ENCODE results near the gene NEO1. TPM values are rescaled to one million over a fixed set of nuclear protein-coding genes. Genes with fewer than 3 reads are reported as not detected.

The NEO1 gene
- total and polyA plus RNA-seq, 9 of the 15 experiments (the other 6 are each of a cell fraction or from before 2014, with no cell fraction given) = 0.08 to 1.7 (median 0.48) TPM

- FAIRE-seq = no peak
- WGBS (ENCODE audit: insufficient coverage, low coverage, missing lambda C conversion rate) = 5% methylated on average over 5 of the region's 5 CpGs
- CTCF ChIA-PET (ENCODE audit: low intra/inter-chr PET ratio) = no interaction called here
These were observed 87.7 kb downstream of the NEO1 start for GRCh38 chr15:73139744-73140553.

DNA sequence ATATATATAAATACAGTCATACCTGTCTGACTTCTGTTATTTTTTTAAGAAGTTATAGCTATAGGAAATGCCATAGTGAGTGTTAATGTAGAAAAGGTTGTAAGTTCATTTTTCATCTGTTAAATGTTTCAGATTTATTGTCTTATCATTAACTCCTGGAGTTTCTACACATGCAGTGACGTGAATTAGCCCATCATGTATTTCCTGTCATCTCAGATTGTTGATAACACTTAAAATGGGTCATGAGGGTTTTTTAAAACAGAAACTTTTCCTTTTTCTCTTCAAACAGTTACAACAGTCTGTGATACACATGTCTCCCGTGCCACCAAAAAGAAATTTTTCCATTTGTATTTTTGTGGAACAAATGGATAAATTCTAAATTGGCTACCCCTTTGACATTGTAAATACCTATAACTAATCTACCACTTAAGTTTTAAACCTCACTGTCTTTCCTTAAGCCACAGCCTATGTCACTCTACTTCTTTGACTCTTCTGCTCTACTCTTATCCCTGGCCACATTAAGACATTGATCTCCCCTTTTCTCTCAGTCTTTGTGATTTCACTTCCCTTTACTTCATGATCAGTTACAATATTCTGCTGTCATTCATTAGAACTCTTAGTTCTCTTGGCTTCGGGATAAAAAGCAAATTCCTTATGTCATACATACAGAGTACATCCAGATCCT lies 89.1 kb downstream of the NEO1 start:
- Histone ChIP-seq H3K27me3 (ENCODE audit: control insufficient read depth in 2 of 2, insufficient read depth in 2 of 2, low read length in 2 of 2) (no peaks in the 10 kb centered on the region; a peak in 1 of 5 replicates), H3K27ac (ENCODE audit: extremely low read depth, low read depth, low read length) (no peak overlapping the region), H3K4me3 (no peak overlapping the region), H3K79me2 (ENCODE audit: control insufficient read depth, insufficient read depth, low read length) (no peaks in the 10 kb centered on the region), H3K9me3 (replicated peaks; ENCODE audit: control insufficient read depth, insufficient read depth, low read depth, low read length) (no peaks in the 10 kb centered on the region), H3K4me2 (ENCODE audit: insufficient read depth, low read length) (no peak overlapping the region), H4K20me1 (replicated peaks; ENCODE audit: control insufficient read depth, insufficient read depth, low read length) (no peaks in the 10 kb centered on the region; the same call in 1 of the 2 replicates), H3K36me3 (ENCODE audit: control insufficient read depth, insufficient read depth, low read length) (no peaks in the 10 kb centered on the region), H3K4me1 (replicated peaks in 1 of 2; ENCODE audit: control insufficient read depth in 2 of 2, insufficient read depth in 2 of 2, low read length in 2 of 2) (no peaks in the 10 kb centered on the region), H3K9me1 (ENCODE audit: control insufficient read depth, insufficient read depth, low read length) (no peaks in the 10 kb centered on the region), H2AFZ (ENCODE audit: low read depth, low read length) (no peak overlapping the region), H3K9ac (ENCODE audit: insufficient read depth in 1 of 2, low read depth in 2 of 2, low read length in 2 of 2) (no peak overlapping the region)
- CTCF ChIA-PET (ENCODE audit: low intra/inter-chr PET ratio) = no interaction called here
- no peak for ATAC-seq
- in situ Hi-C loops (cut with MboI) = no loop called here
- 0% methylated on average over 3 of the region's 3 CpGs for WGBS (ENCODE audit: insufficient coverage, low coverage, missing lambda C conversion rate)
- no peak for FAIRE-seq
- TF ChIP-seq FOXA3 (CRISPR knock-in tag; conservative IDR thresholded peaks at IDR 0.05 in 1 of 2, IDR thresholded peaks at IDR 0.05 in 1 of 2) = no peak
- no peak for TF ChIP-seq TCF3 (CRISPR knock-in tag; IDR thresholded peaks at IDR 0.05)
- no peak for TF ChIP-seq CSDE1 (IDR thresholded peaks at IDR 0.05)
- TF ChIP-seq, protein P1, sequence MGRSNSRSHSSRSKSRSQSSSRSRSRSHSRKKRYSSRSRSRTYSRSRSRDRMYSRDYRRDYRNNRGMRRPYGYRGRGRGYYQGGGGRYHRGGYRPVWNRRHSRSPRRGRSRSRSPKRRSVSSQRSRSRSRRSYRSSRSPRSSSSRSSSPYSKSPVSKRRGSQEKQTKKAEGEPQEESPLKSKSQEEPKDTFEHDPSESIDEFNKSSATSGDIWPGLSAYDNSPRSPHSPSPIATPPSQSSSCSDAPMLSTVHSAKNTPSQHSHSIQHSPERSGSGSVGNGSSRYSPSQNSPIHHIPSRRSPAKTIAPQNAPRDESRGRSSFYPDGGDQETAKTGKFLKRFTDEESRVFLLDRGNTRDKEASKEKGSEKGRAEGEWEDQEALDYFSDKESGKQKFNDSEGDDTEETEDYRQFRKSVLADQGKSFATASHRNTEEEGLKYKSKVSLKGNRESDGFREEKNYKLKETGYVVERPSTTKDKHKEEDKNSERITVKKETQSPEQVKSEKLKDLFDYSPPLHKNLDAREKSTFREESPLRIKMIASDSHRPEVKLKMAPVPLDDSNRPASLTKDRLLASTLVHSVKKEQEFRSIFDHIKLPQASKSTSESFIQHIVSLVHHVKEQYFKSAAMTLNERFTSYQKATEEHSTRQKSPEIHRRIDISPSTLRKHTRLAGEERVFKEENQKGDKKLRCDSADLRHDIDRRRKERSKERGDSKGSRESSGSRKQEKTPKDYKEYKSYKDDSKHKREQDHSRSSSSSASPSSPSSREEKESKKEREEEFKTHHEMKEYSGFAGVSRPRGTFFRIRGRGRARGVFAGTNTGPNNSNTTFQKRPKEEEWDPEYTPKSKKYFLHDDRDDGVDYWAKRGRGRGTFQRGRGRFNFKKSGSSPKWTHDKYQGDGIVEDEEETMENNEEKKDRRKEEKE (IDR thresholded peaks at IDR 0.05; ENCODE audit: borderline replicate concordance in 1 of 2, control insufficient read depth in 1 of 2, low read depth in 2 of 2, low read length in 1 of 2) = no peak
- no peak for TF ChIP-seq ZNF146 (CRISPR knock-in tag; IDR thresholded peaks at IDR 0.05; ENCODE audit: unreplicated experiment)
- TF ChIP-seq MYC (IDR thresholded peaks at IDR 0.05; ENCODE audit: low read depth, low read length) = no peak
- TF ChIP-seq MYC (CRISPR knock-in tag; IDR thresholded peaks at IDR 0.05; ENCODE audit: borderline replicate concordance, low read depth) = no peak
- TF ChIP-seq HDAC1 (IDR thresholded peaks at IDR 0.05) = no peak
- no peak for TF ChIP-seq HNRNPL (IDR thresholded peaks at IDR 0.05; ENCODE audit: low read depth, low read length)
- no peak for TF ChIP-seq TCF7L2 (IDR thresholded peaks at IDR 0.05; ENCODE audit: low read depth, low read length)
- POLR2A ChIA-PET = no interaction called here
- DNase-seq (ENCODE audit: extremely low read depth in 1 of 4, low spot score in 3 of 4) = no peak
- BruUV-seq (replicated peaks) = no TSS peak
- intact Hi-C loops (cut with micrococcal nuclease) = no loop called here

More at GRCh38 chr15:73139744-73140553, 87.7 kb downstream of the NEO1 start:
- H3K9ac ChIP-seq (ENCODE audit: insufficient read depth in 1 of 2, low read depth in 2 of 2, low read length in 2 of 2) = no peak overlapping the region
- H3K27ac ChIP-seq (ENCODE audit: extremely low read depth, low read depth, low read length) = no peak overlapping the region
- TF ChIP-seq ZNF121 (CRISPR knock-in tag; conservative IDR thresholded peaks at IDR 0.05) (peak; percentile 59), ZNF586 (CRISPR knock-in tag; conservative IDR thresholded peaks at IDR 0.05) (no peak)
- DNase-seq (ENCODE audit: extremely low read depth in 1 of 4, low spot score in 3 of 4) (no peak), ATAC-seq (no peak)
- no peaks in the 10 kb centered on the region for H3K79me2 ChIP-seq (ENCODE audit: control insufficient read depth, insufficient read depth, low read length)
- POLR2A ChIA-PET = no interaction called here
- no peak overlapping the region for H3K4me2 ChIP-seq (ENCODE audit: insufficient read depth, low read length)
- H3K4me3 ChIP-seq = no peak overlapping the region
- no peak overlapping the region for H2AFZ ChIP-seq (ENCODE audit: low read depth, low read length)
- intact Hi-C loops (cut with micrococcal nuclease) = no loop called here
- H3K9me1 ChIP-seq (ENCODE audit: control insufficient read depth, insufficient read depth, low read length) = no peaks in the 10 kb centered on the region
- no TSS peak for BruUV-seq (replicated peaks)
- no peaks in the 10 kb centered on the region for H3K4me1 ChIP-seq (replicated peaks in 1 of 2; ENCODE audit: control insufficient read depth in 2 of 2, insufficient read depth in 2 of 2, low read length in 2 of 2)
- H3K27me3 ChIP-seq (ENCODE audit: control insufficient read depth in 2 of 2, insufficient read depth in 2 of 2, low read length in 2 of 2) = no peaks in the 10 kb centered on the region; a peak in 1 of 5 replicates
- H3K9me3 ChIP-seq (replicated peaks; ENCODE audit: control insufficient read depth, insufficient read depth, low read depth, low read length) = no peaks in the 10 kb centered on the region
- in situ Hi-C loops (cut with MboI) = no loop called here
- no peaks in the 10 kb centered on the region for H3K36me3 ChIP-seq (ENCODE audit: control insufficient read depth, insufficient read depth, low read length)
- H4K20me1 ChIP-seq (replicated peaks; ENCODE audit: control insufficient read depth, insufficient read depth, low read length) = no peaks in the 10 kb centered on the region; the same call in 1 of the 2 replicates
